ENCODE data around the gene FBL.

FBL gene

GRCh38 chr19:39818626-39819097, 27.5 kb downstream of the FBL start:
- no peak overlapping the region for H3K4me3 ChIP-seq (ENCODE audit: low read length)
- H4K20me1 ChIP-seq (ENCODE audit: control insufficient read depth, insufficient read depth, low read depth, low read length), result no peaks in the 10 kb centered on the region
- H3K27ac ChIP-seq (ENCODE audit: low read depth, low read length), result no peak overlapping the region
- peaks cover 14% of the 10 kb centered on the region for H3K36me3 ChIP-seq (ENCODE audit: control insufficient read depth, low read length)
- no peaks in the 10 kb centered on the region for H3F3A ChIP-seq (ENCODE audit: control insufficient read depth, insufficient read depth)
- no peaks in the 10 kb centered on the region for H3K27me3 ChIP-seq (ENCODE audit: control insufficient read depth, low read length)
- no peaks in the 10 kb centered on the region for H3K79me2 ChIP-seq (ENCODE audit: control insufficient read depth, low read length)
- no peaks in the 10 kb centered on the region for H3K9me2 ChIP-seq (replicated peaks; ENCODE audit: control insufficient read depth, low read length)
- no peak for TF ChIP-seq EZH2phosphoT487 (IDR thresholded peaks at IDR 0.05; ENCODE audit: borderline replicate concordance, low read length)
- no peak for TF ChIP-seq CTCF (IDR thresholded peaks at IDR 0.05; ENCODE audit: low read depth, low read length, poor library complexity, severe bottlenecking)
- no peak overlapping the region for H3K4me2 ChIP-seq (ENCODE audit: low read length)
- no peaks in the 10 kb centered on the region for H3K4me1 ChIP-seq (ENCODE audit: control insufficient read depth, low read length)
- H3K9me3 ChIP-seq (ENCODE audit: control insufficient read depth, insufficient read depth, low read length), result no peaks in the 10 kb centered on the region

DNA sequence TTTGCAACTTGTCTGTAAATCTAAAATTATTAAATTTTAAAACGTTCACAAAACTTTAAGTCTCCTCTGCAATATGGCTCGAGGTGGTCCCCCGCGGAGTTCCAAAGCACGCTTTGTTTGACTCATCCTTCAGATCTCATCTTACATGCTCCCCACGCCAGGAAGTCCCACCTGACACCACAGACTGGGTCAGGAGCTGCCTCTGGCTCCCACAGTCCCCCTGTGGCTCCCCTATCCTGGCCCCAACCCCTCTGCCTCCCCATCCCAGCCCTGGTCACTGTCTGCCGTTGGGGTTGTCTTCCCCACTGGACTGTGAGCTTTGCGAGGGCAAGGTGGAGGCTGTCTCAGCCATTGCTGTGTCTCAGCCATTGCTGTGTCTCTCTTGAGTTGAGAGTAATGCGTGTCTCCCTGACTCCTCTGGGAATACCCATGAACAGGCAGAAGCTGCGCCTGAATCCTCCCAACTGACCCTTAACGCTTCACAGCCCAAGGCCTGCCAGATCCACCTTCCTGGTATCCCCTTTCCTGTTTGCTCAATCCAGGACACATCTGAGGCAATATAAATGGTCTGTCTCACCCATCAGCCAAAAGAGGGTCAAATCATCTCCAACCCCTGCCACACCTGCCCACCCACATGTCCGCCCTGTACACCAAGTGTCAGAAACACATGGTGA, 28.2 kb downstream of the FBL start:
- TF ChIP-seq EZH2phosphoT487 (IDR thresholded peaks at IDR 0.05; ENCODE audit: borderline replicate concordance, low read length), result no peak
- no peak for TF ChIP-seq CTCF (IDR thresholded peaks at IDR 0.05; ENCODE audit: low read depth, low read length, poor library complexity, severe bottlenecking)
- no peak overlapping the region for H3K4me2 ChIP-seq (ENCODE audit: low read length)
- no peaks in the 10 kb centered on the region for H4K20me1 ChIP-seq (ENCODE audit: control insufficient read depth, insufficient read depth, low read depth, low read length)
- H3K9me3 ChIP-seq (ENCODE audit: control insufficient read depth, insufficient read depth, low read length), result no peaks in the 10 kb centered on the region
- no peaks in the 10 kb centered on the region for H3K4me1 ChIP-seq (ENCODE audit: control insufficient read depth, low read length)
- H3K9me2 ChIP-seq (replicated peaks; ENCODE audit: control insufficient read depth, low read length), result no peaks in the 10 kb centered on the region
- H3F3A ChIP-seq (ENCODE audit: control insufficient read depth, insufficient read depth), result no peaks in the 10 kb centered on the region
- H3K79me2 ChIP-seq (ENCODE audit: control insufficient read depth, low read length), result no peaks in the 10 kb centered on the region
- H3K36me3 ChIP-seq (ENCODE audit: control insufficient read depth, low read length), result peaks cover 13% of the 10 kb centered on the region
- no peak overlapping the region for H3K4me3 ChIP-seq (ENCODE audit: low read length)
- no peak overlapping the region for H3K27ac ChIP-seq (ENCODE audit: low read depth, low read length)
- H3K27me3 ChIP-seq (ENCODE audit: control insufficient read depth, low read length), result no peaks in the 10 kb centered on the region

- H3K79me2 ChIP-seq (ENCODE audit: control insufficient read depth, low read length), result no peaks in the 10 kb centered on the region
- no peaks in the 10 kb centered on the region for H3K27me3 ChIP-seq (ENCODE audit: control insufficient read depth, low read length)
- no peaks in the 10 kb centered on the region for H3K9me3 ChIP-seq (ENCODE audit: control insufficient read depth, insufficient read depth, low read length)
- H3F3A ChIP-seq (ENCODE audit: control insufficient read depth, insufficient read depth), result no peaks in the 10 kb centered on the region
- TF ChIP-seq EZH2phosphoT487 (IDR thresholded peaks at IDR 0.05; ENCODE audit: borderline replicate concordance, low read length) (no peak), CTCF (IDR thresholded peaks at IDR 0.05; ENCODE audit: low read depth, low read length, poor library complexity, severe bottlenecking) (no peak)
- H3K4me3 ChIP-seq (ENCODE audit: low read length), result no peak overlapping the region
- no peaks in the 10 kb centered on the region for H3K4me1 ChIP-seq (ENCODE audit: control insufficient read depth, low read length)
- H3K4me2 ChIP-seq (ENCODE audit: low read length), result no peak overlapping the region
- peaks cover 5% of the 10 kb centered on the region; the same call in 1 of the 2 replicates for H3K36me3 ChIP-seq (ENCODE audit: control insufficient read depth, low read length)
- no peaks in the 10 kb centered on the region for H4K20me1 ChIP-seq (ENCODE audit: control insufficient read depth, insufficient read depth, low read depth, low read length)
- no peak overlapping the region for H3K27ac ChIP-seq (ENCODE audit: low read depth, low read length)
- H3K9me2 ChIP-seq (replicated peaks; ENCODE audit: control insufficient read depth, low read length), result no peaks in the 10 kb centered on the region
Measured at GRCh38 chr19:39816287-39817048, 29.7 kb downstream of the FBL start.
